ENCODE data around the gene MTUS2.

DNA sequence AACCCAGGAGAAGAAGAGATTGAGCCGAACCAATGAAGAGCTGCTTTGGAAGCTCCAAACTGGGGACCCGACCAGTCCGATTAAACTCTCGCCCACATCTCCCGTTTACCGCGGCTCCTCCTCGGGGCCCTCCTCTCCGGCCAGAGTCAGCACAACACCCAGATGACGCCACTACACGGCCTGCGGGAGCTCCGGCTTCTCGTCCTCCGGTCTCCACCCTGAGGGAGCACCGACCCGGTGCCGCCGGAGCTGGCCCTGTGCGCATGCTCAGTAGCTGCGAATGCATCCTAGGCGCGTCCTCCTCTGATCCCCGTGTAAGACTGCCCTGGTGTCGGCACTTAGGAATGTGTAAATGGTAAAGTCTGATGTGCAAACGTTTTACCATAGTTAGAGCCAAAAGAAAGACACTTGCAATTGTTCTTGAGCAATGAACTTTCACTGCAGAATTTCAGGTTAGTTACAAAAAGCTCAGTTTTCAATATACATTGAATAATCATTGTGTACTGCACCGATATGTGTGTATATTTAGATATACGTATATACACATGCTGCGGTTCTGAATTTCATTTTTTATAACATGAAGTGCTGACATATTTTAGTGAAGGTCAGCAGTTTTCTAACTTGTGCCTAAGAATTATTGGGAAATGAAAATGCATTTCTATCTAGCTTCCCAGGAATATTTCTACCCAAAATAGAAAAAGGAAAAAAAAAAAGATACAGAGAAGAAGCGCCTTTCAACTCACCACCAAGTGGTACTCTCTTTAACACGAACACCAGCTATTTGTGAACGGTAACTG lies 683.1 kb downstream of the MTUS2 start:
- TF ChIP-seq, protein P1, sequence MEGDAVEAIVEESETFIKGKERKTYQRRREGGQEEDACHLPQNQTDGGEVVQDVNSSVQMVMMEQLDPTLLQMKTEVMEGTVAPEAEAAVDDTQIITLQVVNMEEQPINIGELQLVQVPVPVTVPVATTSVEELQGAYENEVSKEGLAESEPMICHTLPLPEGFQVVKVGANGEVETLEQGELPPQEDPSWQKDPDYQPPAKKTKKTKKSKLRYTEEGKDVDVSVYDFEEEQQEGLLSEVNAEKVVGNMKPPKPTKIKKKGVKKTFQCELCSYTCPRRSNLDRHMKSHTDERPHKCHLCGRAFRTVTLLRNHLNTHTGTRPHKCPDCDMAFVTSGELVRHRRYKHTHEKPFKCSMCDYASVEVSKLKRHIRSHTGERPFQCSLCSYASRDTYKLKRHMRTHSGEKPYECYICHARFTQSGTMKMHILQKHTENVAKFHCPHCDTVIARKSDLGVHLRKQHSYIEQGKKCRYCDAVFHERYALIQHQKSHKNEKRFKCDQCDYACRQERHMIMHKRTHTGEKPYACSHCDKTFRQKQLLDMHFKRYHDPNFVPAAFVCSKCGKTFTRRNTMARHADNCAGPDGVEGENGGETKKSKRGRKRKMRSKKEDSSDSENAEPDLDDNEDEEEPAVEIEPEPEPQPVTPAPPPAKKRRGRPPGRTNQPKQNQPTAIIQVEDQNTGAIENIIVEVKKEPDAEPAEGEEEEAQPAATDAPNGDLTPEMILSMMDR (IDR thresholded peaks at IDR 0.05): no peak
- no peak for TF ChIP-seq POLR2AphosphoS5 (IDR thresholded peaks at IDR 0.05)
